Brain microvascular endothelial cell (primary cell): ENCODE data around the gene LRRC4B.

ENCODE experiments used
- DNase-seq: peaks from one replicate; pipeline ENCODE4 v3.0.0-alpha.2; 2020
- H3K27ac ChIP-seq: fragments of 250-450 bp; sonication (Bioruptor Pico); 2 replicates; pipeline ENCODE4 v1.5.1; 2020; ENCODE audit warnings: mild to moderate bottlenecking, moderate library complexity
- H3K27me3 ChIP-seq: fragments of 250-450 bp; sonication (Bioruptor Pico); replicated peaks from 2 replicates; pipeline ENCODE4 v1.5.1; 2020; ENCODE audit warnings: mild to moderate bottlenecking
- H3K36me3 ChIP-seq: fragments of 250-450 bp; sonication (Bioruptor Pico); replicated peaks from 2 replicates; pipeline ENCODE4 v1.5.1; 2020; ENCODE audit warnings: mild to moderate bottlenecking
- H3K4me3 ChIP-seq: 2 replicates; pipeline ENCODE4 v1.5.1; 2011; ENCODE audit warnings: low read depth, mild to moderate bottlenecking, control low read depth, low read length, moderate library complexity
- in situ Hi-C: cut with HindIII; loops from 2 replicates; pipeline ENCODE4 v1.10.0; 2017; ENCODE audit warnings: low sequenced_read_pairs, low pct_ligation_motif_present
- TF ChIP-seq, protein P1 (sequence below): IDR thresholded peaks from 2 replicates; pipeline ENCODE4 v1.5.1; 2011; ENCODE audit warnings: low read depth, mild to moderate bottlenecking, moderate library complexity, low read length, control low read depth, inconsistent platforms; ENCODE audit errors: missing control alignments

The LRRC4B gene

DNA sequence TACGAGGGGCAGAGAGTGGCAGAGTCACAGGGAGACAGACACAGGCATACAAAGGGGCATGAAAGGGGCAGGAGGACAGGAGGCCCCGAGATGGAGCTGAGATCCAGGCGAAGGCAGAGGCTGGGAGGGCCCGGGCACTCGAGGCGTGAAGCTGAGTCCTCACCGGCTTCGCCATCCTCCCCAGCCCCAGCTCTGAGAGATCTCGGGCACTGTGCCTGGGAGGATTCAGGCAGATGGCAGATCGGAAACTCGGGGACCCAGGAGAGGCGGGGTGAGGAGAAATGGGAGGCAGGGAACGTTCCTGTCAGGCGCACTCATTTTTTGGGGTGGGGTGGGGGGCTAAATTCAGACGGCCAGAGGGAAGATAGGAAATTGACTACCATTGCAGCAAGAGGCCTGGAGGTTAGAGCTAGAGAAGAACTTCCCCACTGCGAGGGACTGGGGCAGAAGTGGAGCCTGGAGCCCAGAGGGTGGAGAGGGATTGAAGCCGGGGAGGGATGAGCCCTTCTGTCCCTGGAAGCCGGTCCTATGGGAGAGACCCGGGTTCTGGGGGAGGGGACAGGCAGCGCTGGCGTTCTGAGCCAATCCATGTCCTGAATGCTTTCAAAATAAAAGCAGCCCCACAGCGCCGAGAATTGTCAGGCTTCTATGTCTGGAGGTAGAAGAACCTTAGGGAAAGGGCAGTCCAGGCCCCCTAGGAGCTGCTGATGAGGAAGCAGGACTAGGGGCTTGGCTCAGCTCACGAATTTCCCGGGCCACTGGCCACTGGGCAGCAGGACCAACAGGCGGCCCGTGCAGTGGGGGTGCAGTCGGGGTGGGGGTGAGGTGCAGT, 12.6 kb downstream of the LRRC4B start:
- peaks cover 19% of the 10 kb centered on the region for H3K27me3 ChIP-seq
- in situ Hi-C loops, result no loop called here

DNA sequence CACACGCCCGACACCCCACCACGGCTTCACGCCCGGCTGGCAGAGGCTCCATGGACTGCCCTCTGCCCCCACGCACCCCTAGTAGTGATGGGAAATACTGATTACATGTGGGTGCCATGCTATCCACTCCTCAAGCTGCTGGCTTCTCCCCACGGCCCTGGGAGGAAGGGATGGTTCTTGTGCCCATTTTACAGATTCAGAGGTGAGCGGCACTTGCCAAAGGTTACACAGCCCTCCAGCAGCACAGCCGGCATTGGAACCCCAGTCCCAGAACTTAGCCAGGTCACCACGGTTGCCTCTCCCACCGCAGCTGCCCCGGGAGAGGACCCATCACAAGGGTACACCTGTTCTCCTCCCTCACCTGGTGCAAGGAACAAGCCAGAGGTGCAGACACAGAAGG, 13.2 kb downstream of the LRRC4B start:
- in situ Hi-C loops, result no loop called here
- TF ChIP-seq, protein P1, sequence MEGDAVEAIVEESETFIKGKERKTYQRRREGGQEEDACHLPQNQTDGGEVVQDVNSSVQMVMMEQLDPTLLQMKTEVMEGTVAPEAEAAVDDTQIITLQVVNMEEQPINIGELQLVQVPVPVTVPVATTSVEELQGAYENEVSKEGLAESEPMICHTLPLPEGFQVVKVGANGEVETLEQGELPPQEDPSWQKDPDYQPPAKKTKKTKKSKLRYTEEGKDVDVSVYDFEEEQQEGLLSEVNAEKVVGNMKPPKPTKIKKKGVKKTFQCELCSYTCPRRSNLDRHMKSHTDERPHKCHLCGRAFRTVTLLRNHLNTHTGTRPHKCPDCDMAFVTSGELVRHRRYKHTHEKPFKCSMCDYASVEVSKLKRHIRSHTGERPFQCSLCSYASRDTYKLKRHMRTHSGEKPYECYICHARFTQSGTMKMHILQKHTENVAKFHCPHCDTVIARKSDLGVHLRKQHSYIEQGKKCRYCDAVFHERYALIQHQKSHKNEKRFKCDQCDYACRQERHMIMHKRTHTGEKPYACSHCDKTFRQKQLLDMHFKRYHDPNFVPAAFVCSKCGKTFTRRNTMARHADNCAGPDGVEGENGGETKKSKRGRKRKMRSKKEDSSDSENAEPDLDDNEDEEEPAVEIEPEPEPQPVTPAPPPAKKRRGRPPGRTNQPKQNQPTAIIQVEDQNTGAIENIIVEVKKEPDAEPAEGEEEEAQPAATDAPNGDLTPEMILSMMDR, result no peak
- Histone ChIP-seq H3K27me3 (peaks cover 23% of the 10 kb centered on the region), H3K36me3 (no peaks in the 10 kb centered on the region), H3K27ac (no peak overlapping the region), H3K4me3 (no peak overlapping the region)
- DNase-seq, result no peak

More for the DNA sequence above, 12.6 kb downstream of the LRRC4B start:
- Histone ChIP-seq H3K36me3 (no peaks in the 10 kb centered on the region), H3K4me3 (no peak overlapping the region), H3K27ac (no peak overlapping the region)
- TF ChIP-seq, protein P1, result no peak
- no peak for DNase-seq

DNA sequence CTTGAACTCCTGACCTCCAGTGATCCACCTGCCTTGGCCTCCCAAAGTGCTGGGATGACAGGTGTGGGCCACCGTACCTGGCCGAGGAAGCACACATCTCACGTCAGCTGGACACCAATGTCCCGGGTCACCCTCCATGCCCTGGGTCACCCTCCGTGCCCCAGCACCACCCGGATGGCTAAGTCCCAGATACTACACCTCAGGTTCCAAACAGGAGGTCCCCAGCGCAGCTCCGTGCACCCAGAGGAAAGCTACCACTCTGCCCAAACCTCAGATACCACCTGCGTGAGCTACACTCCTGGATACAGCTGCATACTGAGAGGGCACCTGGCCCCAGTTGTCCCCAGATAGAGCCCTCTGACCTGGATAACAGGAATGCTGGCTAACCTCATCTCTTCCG, 14.0 kb downstream of the LRRC4B start:
- no peak overlapping the region for H3K27ac ChIP-seq
- no peak for DNase-seq
- no peak overlapping the region for H3K4me3 ChIP-seq
- TF ChIP-seq, protein P1, result no peak
- peaks cover 27% of the 10 kb centered on the region for H3K27me3 ChIP-seq
- H3K36me3 ChIP-seq, result no peaks in the 10 kb centered on the region
- in situ Hi-C loops, result no loop called here

DNA sequence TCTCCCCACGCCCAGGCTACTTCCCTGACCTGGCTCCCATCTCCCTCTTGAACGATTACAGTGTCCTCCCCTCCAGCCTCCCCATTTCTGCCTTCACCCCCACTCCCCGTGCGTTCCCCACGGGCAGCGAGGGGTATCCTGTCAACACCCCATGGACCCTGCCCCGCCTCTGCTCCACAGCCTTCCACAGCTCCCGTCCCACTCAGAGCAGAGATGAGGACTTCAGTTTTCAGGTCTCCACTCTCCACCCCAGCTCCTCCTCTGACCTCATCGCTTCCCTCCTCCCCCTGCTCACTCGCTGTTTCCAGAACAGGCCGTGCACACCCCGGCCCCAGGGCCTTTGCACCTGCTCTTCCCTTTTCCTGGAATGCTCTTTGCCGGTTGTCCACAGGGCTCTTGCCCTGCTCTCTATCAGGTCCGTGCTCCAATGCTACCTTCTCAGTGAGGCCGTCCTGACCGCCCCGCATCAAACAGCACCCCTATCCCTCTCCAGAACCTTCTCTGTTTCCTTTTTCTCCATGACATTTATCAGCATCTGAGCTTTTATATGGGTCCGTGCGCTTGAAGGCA, 15.0 kb downstream of the LRRC4B start:
- no peak for DNase-seq
- Histone ChIP-seq H3K27me3 (peaks cover 31% of the 10 kb centered on the region), H3K36me3 (no peaks in the 10 kb centered on the region), H3K27ac (no peak overlapping the region), H3K4me3 (no peak overlapping the region)
- TF ChIP-seq, protein P1, result no peak
- in situ Hi-C loops, result no loop called here

DNA sequence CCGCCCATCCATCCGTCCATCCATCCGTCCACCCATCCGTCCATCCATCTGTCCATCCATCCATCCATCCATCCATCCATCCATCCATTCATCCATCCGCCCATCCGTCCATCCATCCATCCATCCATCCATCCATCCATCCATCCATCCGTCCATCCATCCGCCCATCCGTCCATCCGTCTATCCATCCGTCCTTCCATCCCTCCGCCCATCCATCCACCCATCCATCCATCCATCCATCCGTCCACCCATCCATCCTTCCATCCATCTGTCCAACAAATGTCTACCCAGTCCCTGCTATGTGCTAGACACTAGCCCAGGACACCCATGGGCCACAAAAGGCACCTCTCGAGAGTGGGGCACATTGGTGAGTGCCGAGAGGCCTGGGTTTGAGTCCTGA, 15.7 kb downstream of the LRRC4B start:
- H3K27me3 ChIP-seq, result peaks cover 31% of the 10 kb centered on the region
- no peaks in the 10 kb centered on the region for H3K36me3 ChIP-seq
- no peak for DNase-seq
- in situ Hi-C loops, result no loop called here
- H3K4me3 ChIP-seq, result no peak overlapping the region
- no peak overlapping the region for H3K27ac ChIP-seq
- TF ChIP-seq, protein P1, result no peak
